ENCODE data around the gene DNAH1.

DNA sequence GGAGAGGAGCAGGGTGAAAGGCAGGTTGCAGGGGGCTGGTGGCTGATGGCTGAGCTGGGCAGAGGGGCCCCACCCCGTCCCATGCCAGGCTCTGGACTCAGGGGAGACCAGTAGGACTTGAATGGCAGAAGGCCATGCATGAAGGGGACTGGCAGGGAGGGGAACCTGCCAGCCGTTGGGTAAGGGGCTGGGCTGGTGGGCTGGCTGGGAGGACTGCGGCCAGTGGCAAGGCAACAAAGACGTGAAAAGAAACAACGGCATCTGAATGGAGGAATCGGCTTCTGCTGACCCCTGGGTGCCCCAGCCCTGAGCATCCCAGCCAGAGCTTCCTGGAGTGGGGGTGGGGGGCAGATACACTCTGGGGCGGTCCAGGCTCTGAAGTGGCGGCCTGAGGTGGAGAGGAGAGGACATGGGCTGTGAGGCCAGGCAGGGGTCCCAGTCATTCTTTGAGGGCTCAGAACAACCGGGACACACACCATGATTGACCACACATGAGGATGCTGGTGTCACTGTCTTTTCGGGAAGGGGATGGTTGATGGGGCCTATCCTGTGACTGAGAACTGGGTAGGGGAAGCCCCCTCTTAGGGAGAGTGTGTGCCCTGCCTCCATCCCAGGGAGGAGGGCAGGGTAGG, 16.8 kb upstream of the DNAH1 start:
- TF ChIP-seq POLR2A (IDR thresholded peaks at IDR 0.05) (no peak), CTCF (IDR thresholded peaks at IDR 0.05) (no peak), POLR2AphosphoS5 (IDR thresholded peaks at IDR 0.05) (no peak)

Data from gastroesophageal sphincter (tissue), 3 donors.